H9 (cell line): ENCODE results near the gene CORIN. TPM values are rescaled to one million over a fixed set of nuclear protein-coding genes. Genes with fewer than 3 reads are reported as not detected.

Experiments
- DNase-seq: peaks from one replicate; pipeline ENCODE4 v3.0.0-alpha.2; 2017
- H2AFZ ChIP-seq: one replicate; pipeline ENCODE4 v1.6.1; 2013; ENCODE audit warnings: mild to moderate bottlenecking, low read length, control low read depth, moderate library complexity
- H2AK5ac ChIP-seq: 2 replicates; pipeline ENCODE4 v1.6.1; 2013; ENCODE audit warnings: low read length, control low read depth, mixed read lengths; ENCODE audit not compliant: insufficient read length
- H2BK120ac ChIP-seq: one replicate; pipeline ENCODE4 v1.6.1; 2013; ENCODE audit warnings: low read depth, mild to moderate bottlenecking, low read length, control low read depth, inconsistent platforms; ENCODE audit not compliant: poor library complexity, severe bottlenecking
- H2BK12ac ChIP-seq: 2 replicates; pipeline ENCODE4 v1.6.1; 2013; ENCODE audit warnings: low read length, control low read depth, mixed read lengths, low read depth; ENCODE audit not compliant: insufficient read length
- H2BK15ac ChIP-seq: 2 replicates; pipeline ENCODE4 v1.6.1; 2013; ENCODE audit warnings: low read depth, low read length, control low read depth
- H2BK20ac ChIP-seq: one replicate; pipeline ENCODE4 v1.6.1; 2013; ENCODE audit warnings: low read depth, mild to moderate bottlenecking, low read length, control low read depth, inconsistent platforms; ENCODE audit not compliant: poor library complexity, severe bottlenecking
- H2BK5ac ChIP-seq: 2 replicates; pipeline ENCODE4 v1.6.1; 2013; ENCODE audit warnings: low read length, control low read depth, mixed read lengths; ENCODE audit not compliant: insufficient read length
- H3K14ac ChIP-seq: 2 replicates; pipeline ENCODE4 v1.6.1; 2013; ENCODE audit warnings: low read length, control low read depth; ENCODE audit not compliant: insufficient read depth
- H3K18ac ChIP-seq: 2 replicates; pipeline ENCODE4 v1.6.1; 2013; ENCODE audit warnings: low read depth, mild to moderate bottlenecking, mixed read lengths, low read length, control low read depth; ENCODE audit not compliant: insufficient read length
- H3K23ac ChIP-seq: 2 replicates; pipeline ENCODE4 v1.6.1; 2013; ENCODE audit warnings: low read length, control low read depth, mixed read lengths, low read depth; ENCODE audit not compliant: insufficient read length
- H3K23me2 ChIP-seq: 2 replicates; pipeline ENCODE4 v1.6.1; 2013; ENCODE audit warnings: low read depth, mild to moderate bottlenecking, mixed read lengths, low read length, control low read depth; ENCODE audit not compliant: insufficient read length, poor library complexity, severe bottlenecking
- H3K27ac ChIP-seq: 2 replicates; pipeline ENCODE4 v1.5.1; 2013; ENCODE audit warnings: low read length, control low read depth, mixed read lengths, low read depth; ENCODE audit not compliant: insufficient read length
- H3K27me3 ChIP-seq: 2 replicates; pipeline ENCODE4 v1.6.1; 2013; ENCODE audit warnings: low read length, control low read depth, inconsistent platforms; ENCODE audit not compliant: insufficient read depth
- H3K4ac ChIP-seq: 2 replicates; pipeline ENCODE4 v1.6.1; 2013; ENCODE audit warnings: low read depth, mild to moderate bottlenecking, control low read depth, inconsistent platforms, low read length, moderate library complexity
- H3K4me1 ChIP-seq: 2 replicates; pipeline ENCODE4 v1.6.1; 2013; ENCODE audit warnings: low read length, control low read depth, inconsistent platforms; ENCODE audit not compliant: insufficient read depth
- H3K4me2 ChIP-seq: 2 replicates; pipeline ENCODE4 v1.6.1; 2013; ENCODE audit warnings: low read length, control low read depth, mixed read lengths; ENCODE audit not compliant: insufficient read length, insufficient read depth
- H3K56ac ChIP-seq: 2 replicates; pipeline ENCODE4 v1.6.1; 2013; ENCODE audit warnings: low read depth, mild to moderate bottlenecking, mixed read lengths, low read length, control low read depth; ENCODE audit not compliant: insufficient read length
- H3K79me1 ChIP-seq: 2 replicates; pipeline ENCODE4 v1.6.1; 2013; ENCODE audit warnings: low read depth, mild to moderate bottlenecking, moderate library complexity, low read length, control low read depth, inconsistent platforms; ENCODE audit not compliant: insufficient read depth, poor library complexity, severe bottlenecking
- H3K79me2 ChIP-seq: 2 replicates; pipeline ENCODE4 v1.6.1; 2013; ENCODE audit warnings: low read length, control low read depth, inconsistent platforms; ENCODE audit not compliant: insufficient read depth
- H3K9ac ChIP-seq: 2 replicates; pipeline ENCODE4 v1.6.1; 2013; ENCODE audit warnings: low read length, control low read depth, mixed read lengths; ENCODE audit not compliant: insufficient read length; ENCODE audit errors: extremely low read depth
- H3K9me3 ChIP-seq: one replicate; pipeline ENCODE4 v1.6.1; 2013; ENCODE audit warnings: low read depth, low read length, inconsistent platforms; ENCODE audit not compliant: control insufficient read depth
- H3T11ph ChIP-seq: one replicate; pipeline ENCODE4 v1.6.1; 2013; ENCODE audit warnings: mild to moderate bottlenecking, low read length, control low read depth, inconsistent platforms
- H4K20me1 ChIP-seq: one replicate; pipeline ENCODE4 v1.6.1; 2013; ENCODE audit not compliant: control insufficient read depth, insufficient read length, insufficient read depth
- H4K5ac ChIP-seq: 2 replicates; pipeline ENCODE4 v1.6.1; 2013; ENCODE audit warnings: low read depth, mild to moderate bottlenecking, mixed read lengths, low read length, control low read depth; ENCODE audit not compliant: insufficient read length
- H4K8ac ChIP-seq: replicated peaks from 2 replicates; pipeline ENCODE4 v1.6.1; 2013; ENCODE audit warnings: low read length, control low read depth, mixed read lengths, low read depth; ENCODE audit not compliant: insufficient read length
- H4K91ac ChIP-seq: 2 replicates; pipeline ENCODE4 v1.6.1; 2013; ENCODE audit warnings: low read depth, mild to moderate bottlenecking, moderate library complexity, mixed read lengths, low read length, control low read depth; ENCODE audit not compliant: insufficient read length
- H3K27ac Mint-ChIP-seq, 3 experiments: 2 replicates in 2 of 3; 3 replicates in 1 of 3; pipeline ENCODE4 v1.8.0; 2020 to 2021; ENCODE audit warnings: mixed read lengths in 3 of 3, mild to moderate bottlenecking in 1 of 3, moderate library complexity in 1 of 3
- H3K27me3 Mint-ChIP-seq: 2 replicates; pipeline ENCODE4 v1.8.0; 2021; ENCODE audit warnings: low read depth, mild to moderate bottlenecking, moderate library complexity, mixed read lengths
- H3K36me3 Mint-ChIP-seq, 3 experiments: 2 replicates in 2 of 3; 3 replicates in 1 of 3; pipeline ENCODE4 v1.8.0; 2020 to 2021; ENCODE audit warnings: low read depth in 3 of 3, mixed read lengths in 3 of 3; ENCODE audit not compliant: insufficient read depth in 1 of 3
- H3K4me1 Mint-ChIP-seq, 2 experiments: 2 replicates each; pipeline ENCODE4 v1.8.0; 2020; ENCODE audit warnings: mixed read lengths in 2 of 2
- H3K4me3 Mint-ChIP-seq, 2 experiments: 2 replicates in 1 of 2; 3 replicates in 1 of 2; pipeline ENCODE4 v1.8.0; 2020 to 2021; ENCODE audit warnings: mild to moderate bottlenecking in 2 of 2, mixed read lengths in 2 of 2, moderate library complexity in 1 of 2
- H3K9me3 Mint-ChIP-seq, 2 experiments: 2 replicates in 1 of 2; 3 replicates in 1 of 2; pipeline ENCODE4 v1.8.0; 2020; ENCODE audit warnings: mild to moderate bottlenecking in 2 of 2, mixed read lengths in 2 of 2, moderate library complexity in 1 of 2
- CTCF ChIP-seq: fragments of 200-600 bp; sonication (generic); conservative IDR thresholded peaks from 3 replicates; pipeline ENCODE4 v1.8.0; 2021; ENCODE audit warnings: antibody characterized with exemption, mild to moderate bottlenecking
- WGBS: extraction: QIAGEN DNeasy Blood & Tissue Kit; methylation state at CpG from one replicate; pipeline ENCODE4 v1.1.7; 2013; ENCODE audit warnings: missing lambda C conversion rate, low lambda C conversion rate, mixed read lengths; ENCODE audit not compliant: insufficient read length; ENCODE audit errors: extremely low coverage; 5-methylcytosine and 5-hydroxymethylcytosine counted together
- total RNA-seq: library from RNA; stranded (reverse); gene quantifications from 2 replicates; pipeline ENCODE4 v1.2.1, GENCODE V29; 2021

The CORIN gene
- total RNA-seq, 1 experiment from 2014 or later, result 0.39 TPM

GRCh38 chr4:47840291-47840690 lies 2.4 kb upstream of the CORIN start:
- H4K91ac ChIP-seq, result no peak overlapping the region
- no peak overlapping the region for H2BK120ac ChIP-seq
- no peak overlapping the region for H3K4ac ChIP-seq
- no peak overlapping the region for H3K56ac ChIP-seq
- Mint-ChIP-seq H3K27ac (no peak overlapping the region), H3K4me3 (no peak overlapping the region), H3K4me1 (peaks cover 20 to 22% of the 10 kb centered on the region in 2 experiments), H3K27me3 (peaks cover 13% of the 10 kb centered on the region), H3K9me3 (no peaks in the 10 kb centered on the region; a peak in 1 of 5 replicates), H3K36me3 (peaks cover 4 to 18% (median 11%) of the 10 kb centered on the region in 3 experiments; a peak in 6 of 7 replicates)
- H2AK5ac ChIP-seq, result no peak overlapping the region
- H2BK12ac ChIP-seq, result no peak overlapping the region
- no peak overlapping the region for H3K23ac ChIP-seq
- no peaks in the 10 kb centered on the region for H3K9me3 ChIP-seq
- H3K14ac ChIP-seq, result no peak overlapping the region
- no peak for DNase-seq
- TF ChIP-seq CTCF, result no peak
- H3T11ph ChIP-seq, result no peak overlapping the region
- H3K4me2 ChIP-seq, result no peak overlapping the region
- H3K4me1 ChIP-seq, result peaks cover 6% of the 10 kb centered on the region; the same call in 1 of the 2 replicates
- WGBS, result no CpG with 5 or more reads among the region's 1 CpG
- no peaks in the 10 kb centered on the region for H3K27me3 ChIP-seq
- H3K18ac ChIP-seq, result no peak overlapping the region
- no peak overlapping the region for H4K8ac ChIP-seq
- no peaks in the 10 kb centered on the region for H3K79me2 ChIP-seq
- H3K9ac ChIP-seq, result no peak overlapping the region
- no peak overlapping the region for H2AFZ ChIP-seq
- no peak overlapping the region for H2BK15ac ChIP-seq
- H4K20me1 ChIP-seq, result no peaks in the 10 kb centered on the region
- H4K5ac ChIP-seq, result no peak overlapping the region
- no peak overlapping the region for H3K27ac ChIP-seq
- no peaks in the 10 kb centered on the region for H3K79me1 ChIP-seq
- no peak overlapping the region for H2BK20ac ChIP-seq
- H3K23me2 ChIP-seq, result peaks cover 18% of the 10 kb centered on the region
- H2BK5ac ChIP-seq, result no peak overlapping the region
